NCI-H524 treated with DMSO at 0.1 percent for 48 hours (cell line): ENCODE results near the gene JKAMP.
"Not testable (repeated sequence)": the region's sequence is repeated elsewhere in the genome, so short reads cannot be mapped to it uniquely, and the experiment has no call there.

Source experiments
- DNase-seq: peaks from one replicate; lab custom pipeline; 2025; lab: John Stamatoyannopoulos, UW

Gene JKAMP, protein sequence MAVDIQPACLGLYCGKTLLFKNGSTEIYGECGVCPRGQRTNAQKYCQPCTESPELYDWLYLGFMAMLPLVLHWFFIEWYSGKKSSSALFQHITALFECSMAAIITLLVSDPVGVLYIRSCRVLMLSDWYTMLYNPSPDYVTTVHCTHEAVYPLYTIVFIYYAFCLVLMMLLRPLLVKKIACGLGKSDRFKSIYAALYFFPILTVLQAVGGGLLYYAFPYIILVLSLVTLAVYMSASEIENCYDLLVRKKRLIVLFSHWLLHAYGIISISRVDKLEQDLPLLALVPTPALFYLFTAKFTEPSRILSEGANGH

DNA sequence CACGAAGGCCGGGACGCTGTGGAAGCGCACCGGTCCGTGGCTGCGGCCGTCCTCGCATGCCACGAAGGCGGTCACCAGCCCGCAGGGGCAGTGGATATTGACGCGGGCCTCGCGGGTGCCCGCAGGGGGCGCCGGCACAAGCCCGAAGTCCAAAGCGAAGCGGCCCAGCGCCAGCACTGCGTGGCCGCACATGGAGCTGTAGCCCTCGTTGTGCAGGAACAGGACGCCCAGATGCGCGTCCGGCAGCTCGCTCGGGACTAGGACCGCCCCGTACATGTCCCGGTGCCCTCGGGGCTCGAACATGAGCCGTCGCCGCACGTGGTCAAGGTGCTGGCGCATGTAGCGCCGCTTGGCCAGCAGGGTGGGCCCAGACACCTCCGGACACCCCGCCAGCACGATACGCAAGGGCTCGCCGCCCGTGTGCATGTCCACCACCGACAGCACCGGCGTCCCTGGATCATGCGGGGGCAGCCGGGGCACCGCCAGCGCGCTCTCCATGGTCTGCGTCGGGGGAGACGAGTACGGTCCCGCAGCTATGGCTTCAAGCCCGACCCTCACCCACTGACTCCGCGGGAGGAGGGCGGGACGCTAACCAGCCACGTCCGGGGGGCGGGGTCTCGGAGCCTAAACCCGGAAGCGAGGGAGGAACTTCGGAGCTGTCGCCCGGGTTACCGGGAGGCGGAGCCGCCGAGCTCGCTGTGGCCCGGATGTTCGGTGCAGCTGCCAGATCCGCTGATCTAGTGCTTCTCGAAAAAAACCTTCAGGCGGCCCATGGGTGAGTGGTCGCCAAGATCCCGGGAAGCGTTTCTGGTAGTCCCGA is at the start of gene JKAMP, which contains the start of gene L3HYPDH:
Gene JKAMP, plus strand, starts transcription at position 699 of the 820 bp plus-strand sequence. Its CDS starts 73 bp downstream, at position 772.
Gene L3HYPDH, minus strand, starts transcription at position 590 of the 820 bp plus-strand sequence. Its CDS starts 92 bp downstream, at position 498.
- peak; percentile 89 for DNase-seq

DNA sequence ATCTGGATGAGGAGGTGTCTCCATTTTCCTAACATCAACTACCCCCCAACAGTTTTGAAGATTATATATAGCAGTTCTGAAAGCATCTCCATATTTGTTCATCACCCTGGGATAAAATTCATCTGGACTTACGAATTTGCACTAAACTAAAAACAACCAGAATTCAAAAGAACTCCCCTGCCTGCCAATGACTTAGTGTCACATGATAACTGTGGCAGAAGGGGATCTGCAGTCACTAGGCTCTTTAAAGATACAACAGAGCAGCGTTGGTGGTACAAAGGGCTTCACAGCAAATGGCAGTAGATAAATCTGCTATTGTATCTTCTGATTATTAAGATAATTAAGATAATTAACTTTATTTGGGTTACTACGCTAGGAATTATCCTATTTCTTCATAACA is 49.2 kb upstream of the JKAMP start:
- DNase-seq: no peak

DNA sequence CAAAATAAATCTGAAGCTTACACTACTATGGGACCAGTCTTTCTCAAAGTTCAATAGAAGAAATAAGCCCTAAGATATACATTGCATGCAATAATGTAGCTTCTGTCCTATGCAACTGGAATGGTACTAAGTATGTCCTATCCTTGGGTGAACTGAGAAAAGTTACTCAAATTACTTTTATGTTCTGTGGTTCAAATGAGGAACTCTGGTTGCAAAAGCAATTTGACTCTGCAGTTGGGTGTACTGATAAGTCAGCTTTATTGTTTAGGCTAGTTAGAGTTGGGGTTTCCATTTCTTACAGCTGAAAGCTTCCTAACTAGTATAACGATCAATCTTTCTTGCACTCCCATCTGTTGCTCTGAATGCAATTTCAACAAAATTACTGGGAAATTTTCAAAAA is 48.3 kb upstream of the JKAMP start:
- no peak for DNase-seq

DNA sequence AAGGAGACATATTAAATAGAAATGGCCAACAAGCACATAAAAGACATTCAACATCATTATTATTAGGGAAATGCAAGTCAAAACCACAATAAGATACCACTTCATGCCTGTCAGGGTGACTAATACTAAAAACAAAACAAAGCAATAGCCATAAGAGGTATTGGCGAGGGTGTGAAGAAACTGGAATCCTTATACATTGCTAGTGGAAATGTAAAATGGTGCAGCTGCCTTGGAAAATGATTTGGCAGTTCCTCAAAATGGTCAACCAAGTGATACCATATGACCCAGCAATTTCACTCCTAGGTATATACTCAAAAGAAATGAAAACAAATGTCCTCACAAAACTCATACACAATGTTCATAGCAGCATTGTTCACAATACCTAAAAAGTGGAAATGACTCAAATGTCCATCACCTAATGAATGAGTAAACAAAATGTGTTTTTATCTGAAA is 46.1 kb upstream of the JKAMP start:
- no peak for DNase-seq

DNA sequence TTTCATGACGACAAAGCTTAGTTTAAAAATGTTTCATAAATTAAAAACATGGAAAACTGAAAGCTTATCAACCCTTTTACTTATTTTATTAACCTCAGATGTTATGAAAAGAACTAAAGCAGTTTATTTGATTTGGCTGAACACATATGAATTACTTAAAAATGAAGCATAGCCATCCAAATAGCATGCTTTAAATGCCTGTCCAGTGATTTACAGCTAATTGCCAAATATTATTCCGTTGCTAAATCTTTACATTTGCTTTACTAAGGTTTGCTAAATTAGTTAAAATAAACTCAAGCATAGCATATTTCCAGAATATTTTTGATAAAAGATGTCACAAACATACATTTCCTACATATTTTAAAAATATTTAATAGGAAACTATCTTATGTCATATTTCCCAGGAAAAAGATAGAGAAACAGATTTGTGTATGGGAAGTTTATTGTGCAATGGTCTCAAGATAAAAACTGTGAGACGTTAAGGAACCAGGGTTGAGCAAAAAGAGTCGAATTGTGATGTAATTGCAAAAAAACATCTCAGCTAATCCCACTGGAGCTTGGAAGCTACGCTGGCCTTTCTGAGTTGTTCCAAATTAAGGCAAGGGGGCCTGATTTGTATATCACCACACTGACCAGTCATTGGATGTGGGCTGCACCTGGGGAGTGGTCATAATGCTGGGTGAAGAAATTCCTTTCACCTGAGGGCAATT is 44.9 kb upstream of the JKAMP start:
- no peak for DNase-seq

DNA sequence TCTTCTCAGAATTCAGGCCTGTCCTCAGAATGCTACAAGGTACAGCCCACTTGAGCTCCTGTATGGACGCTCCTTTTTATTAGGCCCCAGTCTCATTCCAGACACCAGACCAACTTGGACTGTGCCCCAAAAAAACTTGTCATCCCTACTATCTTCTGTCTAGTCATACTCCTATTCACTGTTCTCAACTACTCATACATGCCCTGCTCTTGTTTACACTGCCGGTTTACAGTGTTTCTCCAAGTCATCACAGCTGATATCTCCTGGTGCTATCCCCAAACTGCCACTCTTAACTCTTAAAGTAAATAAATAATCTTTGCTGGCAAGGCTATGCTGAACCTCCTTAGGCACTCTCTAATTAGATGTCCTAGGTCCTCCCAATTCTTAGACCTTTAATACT is 35.6 kb upstream of the JKAMP start:
- DNase-seq: not testable (repeated sequence)

DNA sequence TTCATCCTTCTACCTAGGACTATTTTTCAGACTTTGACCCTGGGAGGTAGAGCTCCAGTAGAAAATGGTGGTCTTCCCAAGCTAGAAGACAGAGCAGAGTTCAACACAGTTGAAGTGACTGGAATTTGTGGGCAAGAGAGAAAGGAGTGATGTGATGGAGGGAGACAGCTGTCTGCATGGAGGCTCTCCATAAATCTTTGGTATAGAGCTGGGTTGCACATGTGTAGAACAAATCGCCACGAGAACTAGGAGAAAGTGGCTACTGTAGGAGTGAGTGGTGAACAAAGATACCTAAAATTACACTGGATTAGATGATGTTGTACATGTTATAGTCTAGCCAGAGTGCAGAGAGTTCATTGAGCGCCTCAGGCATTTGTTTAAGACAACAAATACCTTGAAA is 33.6 kb upstream of the JKAMP start:
- DNase-seq: no peak

DNA sequence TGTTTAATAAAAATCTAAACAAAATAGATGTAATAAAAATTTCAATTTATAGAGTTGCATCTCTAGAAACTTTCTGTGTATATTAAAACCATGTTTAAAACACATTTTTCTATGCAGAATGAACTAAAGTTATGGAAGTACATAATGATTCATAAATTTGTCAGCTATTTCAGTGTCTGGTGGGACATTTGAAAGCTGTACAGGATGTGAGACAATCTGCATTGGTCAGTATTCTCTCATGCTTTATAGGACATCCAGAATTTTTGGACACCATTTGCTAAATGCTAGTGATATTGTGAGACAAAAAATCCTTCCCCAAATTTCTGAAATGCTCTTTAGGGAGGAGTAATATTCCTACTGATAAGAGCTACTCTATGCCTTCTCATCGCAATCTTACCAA is 32.5 kb upstream of the JKAMP start:
- no peak for DNase-seq

DNA sequence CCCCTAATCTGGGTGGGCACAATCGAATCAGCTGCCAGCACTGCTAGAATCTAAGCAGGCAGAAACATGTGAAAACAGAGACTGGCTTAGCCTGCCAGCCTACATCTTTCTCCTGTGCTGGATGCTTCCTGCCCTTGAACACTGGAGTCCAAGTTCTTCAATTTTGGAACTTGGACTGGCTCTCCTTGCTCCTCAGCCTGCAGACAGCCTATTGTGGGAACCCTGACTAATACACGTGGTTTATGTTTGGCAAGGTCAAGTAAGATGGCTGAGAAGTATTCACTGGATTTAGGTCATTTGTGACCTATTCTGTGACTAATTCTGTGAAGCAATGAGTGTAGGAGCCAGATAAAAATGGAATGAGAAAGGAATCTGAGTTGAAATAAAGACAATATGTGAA is 30.2 kb upstream of the JKAMP start:
- no peak for DNase-seq

DNA sequence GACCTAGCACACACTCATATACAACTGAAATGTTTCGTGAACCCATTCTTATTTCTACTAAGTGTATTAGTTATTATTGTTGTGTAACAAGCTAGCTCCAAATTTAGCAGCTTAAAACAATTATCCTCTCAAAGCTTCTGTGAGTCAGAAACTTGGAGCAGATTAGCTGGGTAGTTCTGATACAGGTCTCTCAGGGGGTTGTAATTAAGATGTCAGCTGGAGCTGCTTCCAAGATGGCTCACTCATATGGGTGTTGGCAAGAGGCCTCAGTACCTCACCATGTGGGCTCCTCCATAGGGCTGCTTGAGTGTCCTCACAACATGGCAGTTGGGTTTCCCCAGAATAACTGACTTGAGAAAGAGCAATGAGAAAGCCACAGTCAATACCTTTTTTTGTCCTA is 28.9 kb upstream of the JKAMP start:
- DNase-seq: no peak

DNA sequence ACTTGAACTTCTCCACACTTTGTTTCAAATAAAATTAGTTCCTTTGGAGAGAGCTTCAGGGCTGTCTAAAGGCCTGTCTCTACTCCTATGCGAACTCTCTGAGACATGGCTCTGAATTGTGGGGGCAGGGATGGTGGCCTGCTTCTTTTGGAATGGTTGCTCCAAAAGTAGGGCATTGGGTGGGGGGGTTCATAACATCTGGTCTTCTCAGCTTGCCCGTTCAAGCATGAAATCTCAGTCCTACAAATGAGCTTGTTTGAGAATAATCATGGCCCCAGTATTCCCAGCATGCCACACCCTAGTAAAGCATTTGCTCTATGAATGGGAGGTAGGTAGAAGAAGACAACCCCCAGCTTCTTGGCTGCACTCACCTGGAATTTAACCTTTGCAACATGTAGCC is 25.8 kb upstream of the JKAMP start:
- peak; percentile 46 for DNase-seq

DNA sequence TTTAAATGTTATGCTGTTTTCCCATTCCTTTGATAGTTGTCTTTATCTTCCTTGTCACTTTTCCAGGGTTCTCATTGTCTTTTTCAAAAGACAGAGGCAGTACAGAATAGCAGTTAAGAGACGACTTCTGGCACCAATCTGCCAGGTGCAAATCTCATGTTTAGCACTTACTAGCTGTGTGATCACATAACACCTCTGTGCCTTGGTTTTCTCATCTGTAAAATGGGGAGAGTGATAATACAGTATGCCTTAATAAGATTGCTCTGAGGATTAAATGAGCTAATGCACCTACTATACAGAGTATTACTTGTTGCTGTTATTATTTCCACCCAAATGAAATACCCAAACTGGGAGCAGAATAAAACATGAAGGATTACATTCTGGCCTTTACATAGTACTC is 23.9 kb upstream of the JKAMP start:
- DNase-seq: no peak

DNA sequence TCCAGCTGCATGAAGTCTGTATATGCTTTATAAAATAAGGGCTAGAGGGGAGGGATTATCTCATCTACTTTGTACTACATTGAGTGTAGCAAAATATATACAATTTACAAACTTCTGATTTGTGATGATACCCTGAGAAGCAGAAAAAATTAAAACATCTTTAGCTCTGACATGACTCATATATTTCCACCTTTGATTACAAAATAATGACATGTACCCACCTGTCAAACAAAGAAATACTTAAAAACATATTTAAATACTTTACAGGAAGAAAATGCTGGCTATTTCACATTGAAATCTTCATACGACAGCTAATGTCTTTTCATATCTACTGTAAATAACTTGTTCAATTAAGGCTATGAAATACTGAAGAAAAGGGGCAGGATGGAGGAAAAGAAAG is 22.4 kb upstream of the JKAMP start:
- DNase-seq: no peak

DNA sequence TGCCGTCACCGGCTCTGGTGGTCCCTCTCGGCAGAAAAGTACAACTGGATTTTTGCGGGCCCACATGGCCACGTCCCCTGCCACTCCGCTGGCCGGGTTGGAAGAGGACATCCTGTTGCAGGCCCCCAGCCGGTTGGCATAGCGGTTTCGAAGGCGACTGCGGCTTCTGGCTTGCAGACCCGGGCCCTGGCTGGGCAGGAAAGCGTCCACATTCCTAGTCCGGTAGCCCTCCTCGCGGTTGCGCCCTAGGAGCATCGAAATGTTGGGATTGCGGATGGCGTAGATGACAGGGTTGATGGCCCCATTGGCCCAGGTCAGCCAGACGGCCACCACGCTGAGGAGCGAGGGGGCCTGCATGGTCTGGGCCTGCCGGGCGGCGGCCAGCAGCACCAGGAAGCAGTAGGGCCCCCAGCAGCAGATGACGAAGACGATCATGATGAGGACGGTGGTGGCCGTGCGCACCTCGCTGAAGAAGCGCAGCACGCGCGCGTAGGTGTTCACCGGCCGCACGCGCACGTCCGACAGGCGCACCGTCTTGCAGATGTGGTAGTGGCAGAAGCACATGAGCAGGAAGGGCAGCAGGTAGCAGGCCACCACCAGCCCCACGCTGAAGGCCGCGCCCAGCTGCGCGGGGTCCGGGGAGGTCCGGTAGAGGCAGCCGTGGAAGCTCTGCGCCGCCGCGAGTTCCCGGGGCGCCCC is 20.4 kb upstream of the JKAMP start:
- no peak for DNase-seq

DNA sequence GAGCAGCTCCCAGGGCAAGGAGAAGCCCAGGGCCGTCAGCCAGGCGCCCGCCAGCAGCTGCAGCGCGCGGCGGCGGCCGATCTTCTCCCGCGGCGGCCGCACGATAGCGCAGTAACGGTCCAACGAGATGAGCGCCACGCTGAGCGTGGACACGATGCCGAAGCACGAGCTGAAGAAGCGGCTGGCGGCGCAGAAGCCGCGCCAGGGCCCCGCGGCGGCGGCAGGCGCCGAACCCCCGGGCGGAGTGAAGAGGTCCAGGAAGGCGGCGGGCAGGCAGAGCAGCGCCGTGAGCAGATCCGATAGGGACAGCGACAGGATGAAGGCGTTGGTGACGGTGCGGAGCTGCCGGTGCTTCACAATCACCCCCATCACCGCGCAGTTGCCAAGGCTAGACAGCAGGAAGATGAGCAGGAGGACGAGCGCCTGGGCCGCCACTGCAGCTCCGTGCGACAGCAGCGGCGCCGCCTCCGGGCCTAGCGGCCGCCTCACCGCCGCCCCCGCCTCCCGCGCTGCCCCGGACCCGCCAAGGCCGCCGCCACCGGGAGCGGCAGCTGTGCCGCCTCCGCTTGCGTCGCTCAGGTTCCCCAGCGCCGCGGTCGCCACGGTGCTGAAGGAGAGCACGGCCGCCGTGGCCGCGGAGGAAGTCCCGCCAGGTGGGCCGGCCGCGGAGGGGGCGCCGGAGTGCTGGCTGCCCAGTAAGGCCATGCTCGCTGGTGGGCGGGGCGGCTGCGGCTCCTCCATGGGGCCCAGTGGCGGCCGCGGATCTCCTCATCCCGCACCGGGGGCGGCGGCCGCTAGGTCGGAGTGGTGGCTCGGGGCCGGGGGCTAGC is 19.6 kb upstream of the JKAMP start:
- no peak for DNase-seq

DNA sequence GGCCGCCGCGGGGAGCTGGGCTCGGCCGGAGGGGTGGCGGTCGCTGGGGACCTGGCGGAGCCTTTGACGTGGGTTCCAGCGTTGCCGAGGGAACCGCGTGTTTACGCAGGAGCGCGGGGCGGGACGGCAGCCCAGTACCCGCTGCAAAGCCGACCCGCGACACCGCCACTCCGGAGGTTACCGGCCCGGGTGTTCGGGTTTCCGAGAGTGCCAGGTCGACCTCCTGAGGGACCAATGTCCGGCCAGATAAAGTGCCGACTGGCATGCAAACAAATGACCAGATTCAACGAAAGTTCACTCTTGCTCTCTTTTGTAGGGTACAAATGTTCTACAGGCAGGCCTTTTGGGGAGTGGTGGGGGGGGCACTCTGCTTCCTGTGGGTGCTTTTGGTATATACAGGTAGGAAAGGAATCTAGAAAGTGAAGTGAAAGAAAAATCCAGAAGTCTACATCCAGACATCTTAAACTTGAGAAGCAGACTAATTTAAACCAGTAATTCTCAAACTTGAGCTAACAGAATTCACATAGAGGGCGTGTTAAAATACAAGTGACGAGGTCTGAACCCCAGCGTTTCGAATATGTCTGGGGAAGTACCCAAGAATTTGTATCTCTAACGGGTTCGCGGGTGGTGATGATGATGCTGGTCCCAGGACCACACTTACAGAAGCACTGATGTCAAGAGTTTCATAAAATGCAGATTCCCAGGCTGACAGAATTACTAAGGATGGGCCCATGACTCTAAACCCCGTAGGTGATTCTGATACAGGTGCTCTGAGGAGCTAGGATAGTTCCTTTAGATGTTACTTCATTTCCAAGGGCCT is 18.8 kb upstream of the JKAMP start, which contains the start of gene GPR135:
Gene GPR135, minus strand, starts transcription at position 65 of the 820 bp plus-strand sequence. CDS start 154 bp downstream, outside the sequence.
- no peak for DNase-seq

DNA sequence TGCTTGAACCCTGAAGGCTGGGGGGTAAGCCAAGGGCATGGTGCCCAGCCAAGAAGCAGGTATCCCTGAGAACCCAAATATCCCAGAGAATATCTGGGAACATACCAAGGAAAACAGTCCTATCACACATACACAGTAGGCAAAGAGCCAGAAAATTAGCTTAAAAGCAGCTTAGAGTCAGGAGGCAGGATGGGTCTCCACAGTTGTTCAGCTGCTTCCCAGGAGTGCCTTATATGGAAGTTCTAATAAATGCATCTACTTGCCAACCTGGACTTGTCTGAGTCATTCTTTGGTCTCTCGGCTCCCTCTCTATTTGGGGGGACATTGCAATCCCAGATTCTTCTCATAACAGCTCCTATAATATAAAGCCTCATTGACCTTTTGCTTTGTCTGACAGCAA is 10.1 kb upstream of the JKAMP start:
- no peak for DNase-seq

DNA sequence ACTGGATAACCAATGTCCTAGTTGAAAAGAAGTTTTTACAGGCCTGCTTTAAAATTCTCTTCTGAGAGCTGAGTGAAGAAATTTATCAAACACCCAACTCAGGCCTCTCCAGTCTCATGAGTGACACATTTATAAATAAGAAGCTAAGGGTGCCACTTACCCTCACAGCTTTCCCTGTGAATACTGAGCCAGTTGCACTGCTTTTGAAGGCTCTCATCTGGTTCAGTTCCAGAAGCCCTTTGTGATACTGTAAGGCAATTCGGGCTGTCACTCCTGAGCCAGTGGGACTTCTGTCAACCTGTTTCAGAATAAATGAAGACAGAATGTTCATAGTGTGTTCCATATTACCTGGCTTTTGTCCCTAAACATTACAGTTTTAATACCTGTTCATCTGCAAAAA is 8.6 kb upstream of the JKAMP start:
- DNase-seq: no peak

DNA sequence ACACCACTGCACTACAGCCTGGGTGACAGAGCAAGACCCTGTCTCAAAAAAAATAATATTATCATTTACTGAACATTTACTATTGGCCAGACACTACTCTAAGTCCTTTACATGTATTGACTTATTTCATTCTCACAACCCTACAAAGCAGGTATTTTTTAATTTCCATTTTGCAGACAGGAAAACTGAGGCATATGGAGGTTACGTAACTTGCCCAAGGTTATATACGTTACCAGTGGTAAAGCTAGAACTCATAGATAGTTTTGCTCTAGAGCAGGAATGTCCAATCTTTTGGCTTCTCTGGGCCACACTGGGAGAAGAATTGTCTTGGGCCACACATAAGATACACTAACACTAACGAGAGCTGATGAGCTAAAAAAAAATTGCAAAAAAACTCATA is 5.8 kb upstream of the JKAMP start:
- DNase-seq: no peak

DNA sequence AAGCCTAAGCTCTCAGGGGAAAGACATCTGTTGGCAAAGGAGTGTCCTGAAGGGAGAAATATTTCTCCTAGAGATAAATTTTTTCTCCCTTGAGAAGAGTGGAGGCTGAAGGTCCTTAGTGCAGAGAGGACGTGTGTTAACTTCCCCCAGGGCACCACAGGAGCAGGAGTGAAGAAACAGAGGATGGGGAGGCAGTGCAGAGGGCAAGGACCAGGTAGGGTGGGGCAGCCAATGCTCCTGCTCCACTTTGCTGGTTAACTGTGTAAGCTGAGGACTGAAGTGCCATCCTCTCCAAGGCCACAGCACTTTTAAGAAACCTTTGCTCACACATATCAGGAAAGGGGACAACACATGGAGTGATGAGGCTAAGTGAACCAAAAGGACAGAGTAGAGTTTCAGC is 4.2 kb upstream of the JKAMP start:
- no peak for DNase-seq
